AG09309 (cell line): ENCODE measurements around the gene JPH2.
"Not testable (repeated sequence)": the region's sequence is repeated elsewhere in the genome, so short reads cannot be mapped to it uniquely, and the experiment has no call there.

Source experiments
- DNase-seq: peaks from one replicate; pipeline ENCODE4 v3.0.0-alpha.2; 2010; ENCODE audit warnings: low read depth
- H3K4me3 ChIP-seq: 2 replicates; pipeline ENCODE4 v1.5.1; 2011; ENCODE audit warnings: mild to moderate bottlenecking, low read depth, low read length, moderate library complexity; ENCODE audit not compliant: control insufficient read depth
- CTCF ChIP-seq: IDR thresholded peaks from 2 replicates; pipeline ENCODE4 v1.5.1; 2011; ENCODE audit warnings: mild to moderate bottlenecking, low read depth, low read length, inconsistent platforms; ENCODE audit not compliant: insufficient read depth, control insufficient read depth; ENCODE audit errors: missing control alignments

Gene JPH2

DNA sequence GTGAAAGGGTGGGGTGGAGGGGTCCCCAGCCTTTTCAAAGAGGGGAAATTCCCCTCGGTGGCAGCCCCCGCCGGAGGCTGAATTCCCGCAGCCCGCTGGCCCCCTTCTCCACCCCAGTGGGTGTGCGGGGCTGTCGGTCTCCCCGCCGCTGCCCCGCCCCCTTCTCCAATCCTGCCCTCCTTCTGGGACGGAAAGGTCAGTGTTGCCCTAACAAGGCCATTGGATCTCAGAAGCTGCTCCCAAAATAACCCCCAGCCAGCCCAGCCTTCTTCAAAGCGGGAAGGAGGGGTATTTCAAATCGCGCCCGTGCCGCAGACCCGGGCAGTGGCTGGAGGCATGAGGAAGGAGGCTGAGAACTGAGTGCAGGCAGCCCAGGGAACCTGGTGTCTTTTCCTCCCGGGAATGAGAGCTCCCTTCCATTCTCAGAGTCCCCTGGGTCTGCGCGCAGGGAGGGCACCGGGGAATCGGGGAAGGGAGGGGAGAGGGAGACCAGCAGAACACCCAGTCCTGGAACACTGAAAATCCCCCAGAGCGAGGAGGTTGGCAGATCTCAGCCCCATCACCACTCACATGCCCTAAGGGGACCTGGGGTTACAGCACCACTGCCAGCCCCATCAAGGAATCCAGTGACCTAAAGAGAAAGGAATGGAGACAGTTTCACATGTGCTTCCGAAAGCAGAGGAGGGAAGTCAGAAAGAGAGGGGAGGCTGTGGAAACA, at the start of gene JPH2:
JPH2 (minus strand) TSS at position 135 of the 718 bp plus-strand sequence. CDS start 483 bp downstream, outside the sequence.
- no peak for DNase-seq
- no peak for TF ChIP-seq CTCF
- H3K4me3 ChIP-seq, result peak within 1 kb of the TSS; percentile 52

- TF ChIP-seq CTCF, result no peak
- no peak overlapping the region for H3K4me3 ChIP-seq
- DNase-seq, result no peak
These were observed 48.7 kb upstream of the JPH2 start for GRCh38 chr20:44235702-44236101.

GRCh38 chr20:44234566-44235317, 47.8 kb upstream of the JPH2 start:
- no peak overlapping the region for H3K4me3 ChIP-seq
- DNase-seq, result no peak
- TF ChIP-seq CTCF, result no peak

DNA sequence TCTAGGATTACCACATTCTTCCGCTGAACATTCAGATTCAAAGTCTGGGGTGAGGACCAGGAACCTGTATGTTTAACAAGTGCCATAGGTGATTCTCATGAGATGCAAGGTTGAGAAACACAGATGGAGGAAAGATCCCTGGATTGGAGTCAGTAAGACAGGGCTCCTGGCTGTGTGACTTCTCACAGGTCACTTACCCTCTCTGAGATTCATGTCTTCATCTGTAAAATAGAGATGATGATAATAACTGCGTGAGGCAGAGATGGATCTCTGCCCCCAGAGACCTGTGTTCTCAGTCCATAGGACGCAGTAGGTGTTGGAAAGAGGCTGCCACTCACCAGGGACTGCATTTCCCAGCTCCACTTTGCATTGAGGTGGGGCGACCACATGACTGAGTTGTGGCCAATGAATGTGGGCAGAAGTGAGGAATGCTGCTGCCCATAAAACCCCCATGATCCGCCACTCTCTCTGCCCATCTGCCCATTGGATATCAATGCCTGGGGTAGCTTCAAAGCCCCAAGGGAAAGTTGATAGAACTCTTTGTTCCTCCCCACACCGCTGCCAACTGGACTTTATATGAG, 46.5 kb upstream of the JPH2 start:
- H3K4me3 ChIP-seq, result no peak overlapping the region
- DNase-seq, result no peak
- TF ChIP-seq CTCF, result no peak

GRCh38 chr20:44232469-44232856, 45.5 kb upstream of the JPH2 start:
- not testable (repeated sequence) for H3K4me3 ChIP-seq, DNase-seq

DNA sequence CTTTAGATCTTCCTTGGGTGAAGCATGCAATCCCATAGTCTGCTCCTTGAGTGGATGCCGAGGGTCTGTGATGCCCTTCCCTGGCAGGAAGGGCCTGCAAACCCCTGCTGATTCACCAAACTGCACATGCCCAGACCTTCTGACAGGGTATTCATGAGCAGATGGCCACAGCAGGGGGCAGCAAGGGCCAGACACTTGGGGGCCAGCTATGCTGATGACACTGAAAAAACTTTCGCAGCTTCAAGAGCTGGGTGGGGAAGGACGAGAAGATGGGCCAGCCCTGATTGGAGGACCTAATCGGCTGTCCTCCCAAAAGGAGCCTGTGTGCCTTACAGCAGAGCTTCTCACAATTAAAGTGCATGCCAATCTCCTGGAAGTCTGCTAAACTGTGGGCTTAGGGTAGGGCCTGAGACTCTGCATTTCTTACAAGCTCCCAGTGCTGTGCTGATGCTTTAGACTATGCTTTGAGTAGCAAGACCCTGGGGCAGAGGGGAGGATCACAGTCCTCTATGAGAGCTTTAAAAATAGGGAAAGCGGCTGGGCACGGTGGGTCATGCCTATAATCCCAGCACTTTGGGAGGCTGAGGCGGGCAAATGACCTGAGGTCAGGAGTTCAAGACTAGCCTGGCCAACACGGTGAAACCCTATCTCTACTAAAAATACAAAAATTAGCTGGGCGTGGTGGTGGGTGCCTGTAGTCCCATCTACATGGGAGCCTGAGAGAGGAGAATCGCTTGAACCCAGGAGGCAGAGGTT, 44.9 kb upstream of the JPH2 start:
- no peak overlapping the region for H3K4me3 ChIP-seq
- no peak for DNase-seq
- no peak for TF ChIP-seq CTCF
